Measurements from ENCODE around the gene GPBP1L1. TPM values are rescaled to one million over a fixed set of nuclear protein-coding genes. Genes with fewer than 3 reads are reported as not detected.

Gene GPBP1L1
- polyA plus RNA-seq, 1 donor (not counting 4 experiments of a cell fraction or from before 2014, with no cell fraction given), result 64.1 TPM

- no peak overlapping the region for H2AFZ ChIP-seq (ENCODE audit: control insufficient read depth, low read length)
- peaks cover 22 to 38% of the 10 kb centered on the region in 2 experiments for H3K36me3 ChIP-seq (ENCODE audit: control insufficient read depth in 2 of 2, extremely low read depth in 1 of 2, insufficient read depth in 2 of 2, low read length in 2 of 2)
- H3K4me2 ChIP-seq (ENCODE audit: control insufficient read depth, extremely low read depth, insufficient read depth, low read depth, low read length), result no peak overlapping the region
- no peak overlapping the region for H3K27ac ChIP-seq (ENCODE audit: control insufficient read depth, insufficient read depth, low read length)
- peaks cover 8% of the 10 kb centered on the region for H4K20me1 ChIP-seq (ENCODE audit: control insufficient read depth, extremely low read depth, insufficient read depth, low read length)
- H3K4me1 ChIP-seq (ENCODE audit: control insufficient read depth, extremely low read depth, insufficient read depth, low read length), result peaks cover 7% of the 10 kb centered on the region
- H3K27me3 ChIP-seq (ENCODE audit: control insufficient read depth, extremely low read depth, insufficient read depth, low read length), result no peaks in the 10 kb centered on the region
- H3K9ac ChIP-seq (ENCODE audit: control insufficient read depth, extremely low read depth, insufficient read depth, low read length), result no peak overlapping the region
- peaks cover 42% of the 10 kb centered on the region for H3K79me2 ChIP-seq (ENCODE audit: control insufficient read depth, insufficient read depth, low read length)
- no peaks in the 10 kb centered on the region for H3K9me3 ChIP-seq (ENCODE audit: control insufficient read depth, low read depth, low read length)
- FAIRE-seq (no peak), DNase-seq (ENCODE audit: low read depth, low spot score) (no peak)
- no peak overlapping the region for H3K4me3 ChIP-seq (ENCODE audit: control insufficient read depth in 2 of 3, extremely low read depth in 1 of 3, insufficient read depth in 2 of 3, low read depth in 1 of 3, low read length in 3 of 3)
- dilution Hi-C loops (cut with MboI; ENCODE audit: extremely low pct_ligation_motif_present, low sequenced_read_pairs), result no loop called here
- TF ChIP-seq, protein P1, sequence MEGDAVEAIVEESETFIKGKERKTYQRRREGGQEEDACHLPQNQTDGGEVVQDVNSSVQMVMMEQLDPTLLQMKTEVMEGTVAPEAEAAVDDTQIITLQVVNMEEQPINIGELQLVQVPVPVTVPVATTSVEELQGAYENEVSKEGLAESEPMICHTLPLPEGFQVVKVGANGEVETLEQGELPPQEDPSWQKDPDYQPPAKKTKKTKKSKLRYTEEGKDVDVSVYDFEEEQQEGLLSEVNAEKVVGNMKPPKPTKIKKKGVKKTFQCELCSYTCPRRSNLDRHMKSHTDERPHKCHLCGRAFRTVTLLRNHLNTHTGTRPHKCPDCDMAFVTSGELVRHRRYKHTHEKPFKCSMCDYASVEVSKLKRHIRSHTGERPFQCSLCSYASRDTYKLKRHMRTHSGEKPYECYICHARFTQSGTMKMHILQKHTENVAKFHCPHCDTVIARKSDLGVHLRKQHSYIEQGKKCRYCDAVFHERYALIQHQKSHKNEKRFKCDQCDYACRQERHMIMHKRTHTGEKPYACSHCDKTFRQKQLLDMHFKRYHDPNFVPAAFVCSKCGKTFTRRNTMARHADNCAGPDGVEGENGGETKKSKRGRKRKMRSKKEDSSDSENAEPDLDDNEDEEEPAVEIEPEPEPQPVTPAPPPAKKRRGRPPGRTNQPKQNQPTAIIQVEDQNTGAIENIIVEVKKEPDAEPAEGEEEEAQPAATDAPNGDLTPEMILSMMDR (optimal IDR thresholded peaks at IDR 0.05 in 1 of 3, IDR thresholded peaks at IDR 0.05 in 1 of 3, conservative IDR thresholded peaks at IDR 0.05 in 1 of 3; ENCODE audit: extremely low read depth in 1 of 3, insufficient read depth in 2 of 3, low read length in 3 of 3), result no peak
- TF ChIP-seq EZH2 (IDR thresholded peaks at IDR 0.05; ENCODE audit: low read length), result no peak
- H3K9me1 ChIP-seq (ENCODE audit: control insufficient read depth, extremely low read depth, insufficient read depth, low read length), result no peaks in the 10 kb centered on the region
Measured at GRCh38 chr1:45659222-45659621, 27.1 kb downstream of the GPBP1L1 start.

DNA sequence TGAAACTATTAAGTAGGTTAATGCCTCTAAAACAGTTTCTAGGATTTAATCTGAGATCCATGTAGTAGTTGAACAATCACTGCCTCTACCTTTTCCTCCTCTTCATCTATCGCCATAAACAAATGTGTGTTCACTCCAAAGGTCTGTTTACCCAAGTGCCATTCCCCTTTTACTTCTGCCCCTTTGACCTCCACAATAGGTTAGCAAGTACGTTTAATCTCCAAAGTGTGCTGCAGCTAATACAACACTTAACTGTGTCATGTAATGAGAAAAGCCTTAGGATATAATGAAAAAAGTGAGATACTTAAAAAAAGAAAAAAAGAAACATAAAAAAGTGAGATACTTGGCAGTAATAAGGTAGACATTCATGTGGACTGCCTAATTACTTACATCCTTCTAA is 28.2 kb downstream of the GPBP1L1 start:
- Histone ChIP-seq H3K9ac (ENCODE audit: control insufficient read depth, extremely low read depth, insufficient read depth, low read length) (no peak overlapping the region), H3K27me3 (ENCODE audit: control insufficient read depth, extremely low read depth, insufficient read depth, low read length) (no peaks in the 10 kb centered on the region), H3K36me3 (ENCODE audit: control insufficient read depth in 2 of 2, extremely low read depth in 1 of 2, insufficient read depth in 2 of 2, low read length in 2 of 2) (peaks cover 24 to 47% of the 10 kb centered on the region in 2 experiments), H3K79me2 (ENCODE audit: control insufficient read depth, insufficient read depth, low read length) (peaks cover 31% of the 10 kb centered on the region), H3K27ac (ENCODE audit: control insufficient read depth, insufficient read depth, low read length) (no peak overlapping the region), H3K4me1 (ENCODE audit: control insufficient read depth, extremely low read depth, insufficient read depth, low read length) (peaks cover 7% of the 10 kb centered on the region), H3K4me2 (ENCODE audit: control insufficient read depth, extremely low read depth, insufficient read depth, low read depth, low read length) (no peak overlapping the region), H3K4me3 (ENCODE audit: control insufficient read depth in 2 of 3, extremely low read depth in 1 of 3, insufficient read depth in 2 of 3, low read depth in 1 of 3, low read length in 3 of 3) (no peak overlapping the region), H2AFZ (ENCODE audit: control insufficient read depth, low read length) (no peak overlapping the region), H3K9me3 (ENCODE audit: control insufficient read depth, low read depth, low read length) (no peaks in the 10 kb centered on the region), H3K9me1 (ENCODE audit: control insufficient read depth, extremely low read depth, insufficient read depth, low read length) (no peaks in the 10 kb centered on the region), H4K20me1 (ENCODE audit: control insufficient read depth, extremely low read depth, insufficient read depth, low read length) (peaks cover 6% of the 10 kb centered on the region)
- no peak for TF ChIP-seq EZH2 (IDR thresholded peaks at IDR 0.05; ENCODE audit: low read length)
- TF ChIP-seq, protein P1 (optimal IDR thresholded peaks at IDR 0.05 in 1 of 3, IDR thresholded peaks at IDR 0.05 in 1 of 3, conservative IDR thresholded peaks at IDR 0.05 in 1 of 3; ENCODE audit: extremely low read depth in 1 of 3, insufficient read depth in 2 of 3, low read length in 3 of 3), result no peak
- FAIRE-seq (no peak), DNase-seq (ENCODE audit: low read depth, low spot score) (no peak)
- dilution Hi-C loops (cut with MboI; ENCODE audit: extremely low pct_ligation_motif_present, low sequenced_read_pairs), result no loop called here
